SW480 (cell line): Measurements from ENCODE around the gene TIGD4.
A peak's percentile ranks its signal among the peaks of the same experiment; 100 is the strongest.
"Not testable (repeated sequence)": the region's sequence is repeated elsewhere in the genome, so short reads cannot be mapped to it uniquely, and the experiment has no call there.

ENCODE experiments used
- DNase-seq: peaks from one replicate; pipeline ENCODE4 v3.0.0-alpha.2; 2016; ENCODE audit warnings: low spot score

TIGD4 gene

GRCh38 chr4:152780267-152780778, 793 bp upstream of the TIGD4 start:
- DNase-seq = peak; percentile 12

- DNase-seq = peak; percentile 41
Measured at GRCh38 chr4:152778656-152779512, 646 bp downstream of the TIGD4 start.

DNA sequence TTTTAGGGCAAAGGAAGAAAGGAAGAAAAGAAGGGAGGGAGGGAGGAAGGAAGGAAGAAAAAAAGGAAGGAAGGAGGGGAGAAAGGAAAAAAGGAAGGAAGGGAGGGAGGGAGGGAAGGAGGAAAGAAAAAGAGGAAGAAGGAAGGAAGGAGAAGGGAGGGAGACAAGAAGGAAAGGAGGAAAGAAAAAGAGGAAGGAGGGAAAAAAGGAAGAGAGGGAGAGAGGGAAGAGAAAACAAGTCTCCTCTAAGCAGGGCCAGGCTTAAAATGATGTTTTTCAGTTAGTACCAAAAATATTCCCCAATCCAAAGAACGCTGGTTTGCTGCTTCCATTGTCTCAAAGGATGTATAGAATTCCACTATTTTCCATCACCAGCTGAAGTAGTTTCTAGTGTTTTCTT, 2.0 kb downstream of the TIGD4 start:
- DNase-seq = no peak

- DNase-seq = no peak
Measured at GRCh38 chr4:152776352-152776751, 3.2 kb downstream of the TIGD4 start.

GRCh38 chr4:152773953-152774352, 5.6 kb downstream of the TIGD4 start:
- no peak for DNase-seq

DNA sequence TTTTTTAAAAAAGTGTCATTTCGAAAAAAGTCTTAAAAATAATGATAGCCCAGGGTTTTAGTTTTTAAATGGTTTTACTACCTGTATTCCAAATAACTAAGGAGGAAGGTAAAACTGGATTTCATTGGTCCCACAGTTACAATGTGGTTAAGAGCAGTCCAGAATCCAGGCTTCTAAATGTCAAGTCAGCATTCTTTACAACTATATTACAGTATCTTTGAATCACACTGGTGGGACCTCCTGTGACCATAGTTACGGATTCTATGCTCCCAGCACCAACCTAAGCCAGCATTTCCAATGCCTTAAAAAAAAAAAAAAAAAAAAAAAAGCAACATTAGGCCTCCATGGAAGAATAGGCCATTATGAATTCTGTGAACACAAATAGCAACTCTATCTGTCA, 6.2 kb downstream of the TIGD4 start:
- no peak for DNase-seq

GRCh38 chr4:152771741-152772533, 7.6 kb downstream of the TIGD4 start:
- no peak for DNase-seq

- not testable (repeated sequence) for DNase-seq
Measured at GRCh38 chr4:152765069-152765737, 14.3 kb downstream of the TIGD4 start.

- no peak for DNase-seq
Measured at GRCh38 chr4:152763796-152764195, 15.7 kb downstream of the TIGD4 start.

- no peak for DNase-seq
Measured at GRCh38 chr4:152748619-152749018, 30.9 kb downstream of the TIGD4 start.

DNA sequence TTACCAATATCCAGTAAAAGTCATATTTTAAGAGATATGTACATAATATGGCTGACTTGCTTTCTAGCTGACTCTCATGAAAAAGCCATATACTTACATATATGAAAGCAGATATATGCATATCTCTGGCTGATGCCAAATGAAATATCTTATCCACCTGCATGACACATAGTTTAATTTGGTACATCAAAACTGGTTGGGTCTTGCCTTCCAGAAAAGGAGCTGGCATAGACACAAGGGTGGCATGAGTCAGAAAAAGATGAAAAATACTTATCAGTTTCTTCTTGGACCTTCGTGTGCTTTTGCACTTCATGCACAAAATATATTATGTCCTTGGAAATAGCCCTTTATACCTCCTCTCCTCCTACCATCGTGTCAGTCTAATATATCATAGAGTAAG, 32.1 kb downstream of the TIGD4 start:
- DNase-seq = no peak

- DNase-seq = no peak
Measured at GRCh38 chr4:152738827-152739226, 40.7 kb downstream of the TIGD4 start.

- DNase-seq = no peak
Measured at GRCh38 chr4:152735906-152736305, 43.6 kb downstream of the TIGD4 start.

DNA sequence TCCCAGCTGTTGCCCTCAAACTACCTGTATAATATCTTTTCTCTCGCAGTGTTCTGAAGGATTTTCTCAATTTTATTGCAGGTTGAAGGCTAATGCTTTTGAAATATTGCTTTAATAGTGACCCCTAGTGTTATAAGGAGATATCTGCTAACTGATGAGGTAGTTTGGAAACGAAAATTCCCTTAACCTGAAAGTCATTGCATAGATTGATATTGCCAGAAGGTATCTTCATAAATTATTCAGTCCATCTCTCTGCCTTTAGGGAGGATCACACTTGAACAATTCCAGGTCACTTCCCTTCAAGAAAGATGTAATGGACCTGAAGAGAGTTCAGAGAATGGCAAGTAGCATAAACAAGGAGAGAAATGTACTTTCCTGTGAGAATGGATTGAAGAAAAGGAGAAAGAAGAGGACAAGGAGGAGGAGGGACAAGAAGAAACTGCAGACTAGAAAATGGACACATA, 44.1 kb downstream of the TIGD4 start:
- peak; percentile 57 for DNase-seq

GRCh38 chr4:152734699-152735050, 44.9 kb downstream of the TIGD4 start:
- DNase-seq = no peak

DNA sequence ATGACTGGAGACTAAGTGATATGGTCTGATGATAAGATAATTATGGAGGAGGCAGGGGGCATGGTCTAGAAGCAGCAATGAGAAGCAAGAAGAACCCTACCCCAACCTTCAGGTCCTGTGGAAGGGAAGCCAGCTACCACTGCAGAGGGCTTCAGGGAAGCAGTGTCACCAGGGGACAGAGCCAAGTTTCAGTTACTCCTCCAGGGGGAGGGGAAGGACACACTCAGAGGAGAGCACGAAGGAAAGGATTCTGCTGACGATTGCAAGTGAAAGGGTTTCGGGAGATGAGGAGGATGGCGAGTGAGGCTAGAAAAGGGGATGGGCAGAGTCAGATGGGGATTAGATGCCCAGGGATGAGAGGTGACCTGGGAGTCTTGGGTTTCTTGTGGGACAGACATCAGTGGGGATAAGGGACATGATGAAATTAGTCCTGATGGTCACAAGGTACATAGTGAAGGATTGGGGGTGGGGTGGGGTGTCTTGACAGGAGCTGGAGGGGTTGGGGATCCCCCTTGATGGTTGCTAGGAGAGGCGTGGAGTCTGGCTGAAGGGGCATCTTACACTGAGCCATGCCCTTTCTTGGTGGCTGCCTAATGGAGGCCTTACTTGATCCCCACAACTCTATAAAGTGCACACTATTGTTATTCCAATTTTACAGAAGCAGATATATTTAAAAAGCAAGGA, 45.4 kb downstream of the TIGD4 start:
- no peak for DNase-seq

GRCh38 chr4:152731997-152732396, 47.5 kb downstream of the TIGD4 start:
- no peak for DNase-seq

GRCh38 chr4:152729466-152729865, 50.1 kb downstream of the TIGD4 start:
- DNase-seq = no peak

- no peak for DNase-seq
Measured at GRCh38 chr4:152728343-152728742, 51.2 kb downstream of the TIGD4 start.

GRCh38 chr4:152727784-152728183, 51.7 kb downstream of the TIGD4 start:
- no peak for DNase-seq

DNA sequence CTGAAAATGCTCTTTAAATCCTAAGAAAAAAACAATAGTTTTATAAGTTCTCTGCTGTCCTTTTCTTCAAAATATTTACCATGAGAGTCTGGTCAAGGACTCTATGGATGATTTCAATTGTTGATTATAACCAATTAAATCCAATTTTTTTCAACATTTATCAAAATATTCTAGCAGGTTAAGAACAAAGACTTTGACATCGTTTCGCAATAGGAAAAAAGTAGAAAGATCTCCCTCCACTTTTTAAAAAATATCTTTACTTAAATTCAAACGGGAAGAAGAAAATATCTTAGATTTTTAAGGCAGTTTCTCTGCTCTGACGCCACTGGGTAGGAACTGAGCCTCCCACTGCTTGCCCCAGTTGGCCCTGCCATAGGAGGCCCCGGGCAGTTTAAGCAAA, 55.0 kb downstream of the TIGD4 start:
- no peak for DNase-seq

DNA sequence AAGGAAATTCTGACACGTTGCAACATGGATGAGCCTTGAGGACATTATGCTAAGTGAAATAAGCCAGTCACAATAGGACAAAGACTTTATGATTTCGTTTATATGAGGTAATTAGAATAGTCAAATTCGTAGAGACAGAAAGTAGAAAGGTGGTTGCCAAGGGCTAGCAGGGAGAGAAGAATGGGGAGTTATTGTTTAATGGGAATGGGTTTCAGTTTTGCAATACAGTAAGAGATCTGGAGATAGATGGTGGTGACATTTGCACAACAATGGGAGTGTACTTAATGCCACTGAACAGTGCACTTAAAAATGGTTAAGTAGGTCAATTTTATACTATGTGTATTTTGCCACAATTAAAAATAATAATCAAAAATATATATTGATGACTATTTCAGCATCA, 56.3 kb downstream of the TIGD4 start:
- DNase-seq = no peak
